HG03039 (cell line): ENCODE measurements around the gene DR1.
"Not testable (repeated sequence)": the region's sequence is repeated elsewhere in the genome, so short reads cannot be mapped to it uniquely, and the experiment has no call there.

ENCODE experiments used
- ATAC-seq: cut with Tn5 transposase; IDR thresholded peaks from one replicate; pipeline ENCODE4 v1.9.1; 2021; ENCODE audit warnings: mild to moderate bottlenecking, moderate library complexity; ENCODE audit not compliant: unreplicated experiment

The DR1 gene

GRCh38 chr1:93339171-93339697 is 6.5 kb upstream of the DR1 start:
- ATAC-seq = no peak

- ATAC-seq = no peak
These were observed 5.6 kb upstream of the DR1 start for GRCh38 chr1:93340090-93340489.

- ATAC-seq = no peak
These were observed 1.2 kb upstream of the DR1 start for GRCh38 chr1:93344484-93344883.

- ATAC-seq = peak; percentile 5
These were observed 648 bp upstream of the DR1 start for GRCh38 chr1:93344886-93345632.

GRCh38 chr1:93346421-93346993 is 800 bp downstream of the DR1 start:
- ATAC-seq = peak; percentile 17

- ATAC-seq = no peak
These were observed 1.7 kb downstream of the DR1 start for GRCh38 chr1:93347334-93347899.

- no peak for ATAC-seq
These were observed 2.5 kb downstream of the DR1 start for GRCh38 chr1:93348104-93348728.

- no peak for ATAC-seq
These were observed 3.8 kb downstream of the DR1 start for GRCh38 chr1:93349231-93350135.

GRCh38 chr1:93350322-93350721 is 4.6 kb downstream of the DR1 start:
- no peak for ATAC-seq

GRCh38 chr1:93350875-93351274 is 5.2 kb downstream of the DR1 start:
- ATAC-seq = no peak

- ATAC-seq = not testable (repeated sequence)
These were observed 5.6 kb downstream of the DR1 start for GRCh38 chr1:93351346-93351745.

GRCh38 chr1:93352376-93352775 is 6.7 kb downstream of the DR1 start:
- ATAC-seq = no peak

- no peak for ATAC-seq
These were observed 7.6 kb downstream of the DR1 start for GRCh38 chr1:93353286-93353685.

- no peak for ATAC-seq
These were observed 9.0 kb downstream of the DR1 start for GRCh38 chr1:93354749-93355148.

- ATAC-seq = no peak
These were observed 11.5 kb downstream of the DR1 start for GRCh38 chr1:93357242-93357641.

- no peak for ATAC-seq
These were observed 12.6 kb downstream of the DR1 start for GRCh38 chr1:93358293-93358692.

- ATAC-seq = no peak
These were observed 14.4 kb downstream of the DR1 start for GRCh38 chr1:93360111-93360510.

GRCh38 chr1:93362237-93362636 is 16.5 kb downstream of the DR1 start:
- no peak for ATAC-seq

GRCh38 chr1:93365813-93366212 is 20.1 kb downstream of the DR1 start:
- no peak for ATAC-seq

GRCh38 chr1:93369734-93370133 is 24.0 kb downstream of the DR1 start:
- ATAC-seq = no peak
